Vein endothelial cell (primary cell): Measurements from ENCODE around the gene ZSCAN30. TPM values are rescaled to one million over a fixed set of nuclear protein-coding genes. Genes with fewer than 3 reads are reported as not detected.

Source experiments
- total RNA-seq: library from RNA; depleted of rRNA; stranded (reverse); fragments of >200 nt; gene quantifications from 2 replicates; pipeline ENCODE4 v1.2.3, GENCODE V29; 2012

Gene ZSCAN30
- 13.4 and 16.4 TPM in 2 replicates for total RNA-seq

GRCh38 chr18:35290094-35290735, at the start of gene ZSCAN30:
Gene ZSCAN30, minus strand, starts transcription at chr18:35290229. Its CDS starts 25,877 bp downstream, at chr18:35264352.

GRCh38 chr18:35240664-35241447, 49.2 kb downstream of the ZSCAN30 start, which contains the start of gene ZNF397:
Gene ZNF397, plus strand, starts transcription at chr18:35241034. Its CDS starts 1,437 bp downstream, at chr18:35242471.

Other genes with a start within 250 kb of the ZSCAN30 start
- 80.0 and 93.1 TPM in 2 replicates for gene MAPRE2, start 248.8 kb downstream of the ZSCAN30 start, total RNA-seq
- 7.2 and 8.5 TPM in 2 replicates for gene ZNF397, start 49.2 kb downstream of the ZSCAN30 start, total RNA-seq
- gene ZNF24, start 54.2 kb upstream of the ZSCAN30 start, total RNA-seq: 32.1 and 32.7 TPM in 2 replicates
- 0.29 and 0.33 TPM in 2 replicates for gene ZNF396, start 87.1 kb upstream of the ZSCAN30 start, total RNA-seq
- 18.0 and 20.2 TPM in 2 replicates for gene INO80C, start 207.7 kb upstream of the ZSCAN30 start, total RNA-seq